Kidney epithelial cell (primary cell): Measurements from ENCODE around the gene BRD3. TPM values are rescaled to one million over a fixed set of nuclear protein-coding genes. Genes with fewer than 3 reads are reported as not detected.
A peak's percentile ranks its signal among the peaks of the same experiment; 100 is the strongest.

Source experiments
- DNase-seq: peaks from one replicate; pipeline ENCODE4 v3.0.0-alpha.2; 2010; ENCODE audit warnings: low read depth
- H3K27me3 ChIP-seq: 2 replicates; pipeline ENCODE4 v1.6.0; 2011; ENCODE audit warnings: low read length; ENCODE audit not compliant: control insufficient read depth, insufficient read depth
- H3K36me3 ChIP-seq: 2 replicates; pipeline ENCODE4 v1.5.1; 2011; ENCODE audit warnings: low read length; ENCODE audit not compliant: control insufficient read depth, insufficient read depth
- H3K4me3 ChIP-seq: 2 replicates; pipeline ENCODE4 v1.5.1; 2011; ENCODE audit warnings: low read depth, mild to moderate bottlenecking, control low read depth, low read length
- CTCF ChIP-seq: IDR thresholded peaks from 2 replicates; pipeline ENCODE4 v1.5.1; 2011; ENCODE audit warnings: mild to moderate bottlenecking, moderate library complexity, low read length, control low read depth, inconsistent platforms; ENCODE audit not compliant: insufficient read depth, poor library complexity, severe bottlenecking
- total RNA-seq: library from RNA; depleted of rRNA; stranded (reverse); fragments of >200 nt; gene quantifications from 2 replicates; pipeline ENCODE4 v1.2.3, GENCODE V29; 2015

BRD3 gene
- total RNA-seq, 1 donor from 2014 or later = 23.3 TPM

GRCh38 chr9:134100040-134100439 is 32.2 kb upstream of the BRD3 start:
- no peak for DNase-seq
- no peak for TF ChIP-seq CTCF
- no peak overlapping the region for H3K4me3 ChIP-seq
- no peaks in the 10 kb centered on the region for H3K36me3 ChIP-seq
- H3K27me3 ChIP-seq = peaks cover 3% of the 10 kb centered on the region

- no peak overlapping the region for H3K4me3 ChIP-seq
- peak; percentile 1 for DNase-seq
- no peaks in the 10 kb centered on the region for H3K36me3 ChIP-seq
- H3K27me3 ChIP-seq = peaks cover 3% of the 10 kb centered on the region
- peak; percentile 68 for TF ChIP-seq CTCF
These were observed 31.4 kb upstream of the BRD3 start for GRCh38 chr9:134099123-134099761.

GRCh38 chr9:134089972-134090371 is 22.1 kb upstream of the BRD3 start:
- H3K27me3 ChIP-seq = no peaks in the 10 kb centered on the region
- no peak for DNase-seq
- no peaks in the 10 kb centered on the region for H3K36me3 ChIP-seq
- no peak overlapping the region for H3K4me3 ChIP-seq
- no peak for TF ChIP-seq CTCF

GRCh38 chr9:134088063-134088725 is 20.4 kb upstream of the BRD3 start:
- TF ChIP-seq CTCF = no peak
- H3K36me3 ChIP-seq = no peaks in the 10 kb centered on the region
- H3K27me3 ChIP-seq = no peaks in the 10 kb centered on the region
- H3K4me3 ChIP-seq = no peak overlapping the region
- no peak for DNase-seq

- DNase-seq = no peak
- Histone ChIP-seq H3K4me3 (no peak overlapping the region), H3K27me3 (no peaks in the 10 kb centered on the region), H3K36me3 (no peaks in the 10 kb centered on the region)
- TF ChIP-seq CTCF = no peak
These were observed 17.8 kb upstream of the BRD3 start for GRCh38 chr9:134085674-134086073.

- no peak for DNase-seq
- TF ChIP-seq CTCF = no peak
- no peaks in the 10 kb centered on the region for H3K36me3 ChIP-seq
- H3K4me3 ChIP-seq = no peak overlapping the region
- no peaks in the 10 kb centered on the region for H3K27me3 ChIP-seq
These were observed 15.6 kb upstream of the BRD3 start for GRCh38 chr9:134083451-134083850.
